ENCODE measurements around the gene DNAJC5.
"Not testable (repeated sequence)": the region's sequence is repeated elsewhere in the genome, so short reads cannot be mapped to it uniquely, and the experiment has no call there.

Gene DNAJC5

GRCh38 chr20:63861981-63862901, 32.7 kb upstream of the DNAJC5 start:
- DNase-seq: no peak

- DNase-seq: no peak
These were observed 31.7 kb upstream of the DNAJC5 start for GRCh38 chr20:63863021-63863797.

- peak; percentile 89 to 94 for DNase-seq
These were observed 31.0 kb upstream of the DNAJC5 start for GRCh38 chr20:63863798-63864544.

GRCh38 chr20:63864545-63864977, 30.4 kb upstream of the DNAJC5 start:
- no peak for DNase-seq

- peak; percentile 98 for DNase-seq
These were observed 29.8 kb upstream of the DNAJC5 start, which contains the start of gene TPD52L2 for GRCh38 chr20:63864978-63865640. Gene TPD52L2, plus strand, starts transcription at chr20:63865270. Its CDS starts 96 bp downstream, at chr20:63865366.

- not testable (repeated sequence) for DNase-seq
These were observed 27.9 kb upstream of the DNAJC5 start for GRCh38 chr20:63867042-63867441.

GRCh38 chr20:63868264-63868663, 26.7 kb upstream of the DNAJC5 start:
- no peak for DNase-seq

- peak; percentile 90 to 92 for DNase-seq
These were observed 21.4 kb upstream of the DNAJC5 start for GRCh38 chr20:63873477-63873971.

- DNase-seq: peak; percentile 51 to 56
These were observed 20.7 kb upstream of the DNAJC5 start for GRCh38 chr20:63874241-63874640.

- no peak for DNase-seq
These were observed 18.4 kb upstream of the DNAJC5 start for GRCh38 chr20:63876489-63877036.

- no peak for DNase-seq
These were observed 17.0 kb upstream of the DNAJC5 start for GRCh38 chr20:63877755-63878470.

GRCh38 chr20:63878899-63879663, 15.8 kb upstream of the DNAJC5 start:
- DNase-seq: no peak

- DNase-seq: not testable (repeated sequence)
These were observed 14.0 kb upstream of the DNAJC5 start for GRCh38 chr20:63880901-63881300.

- DNase-seq: no peak
These were observed 13.3 kb upstream of the DNAJC5 start for GRCh38 chr20:63881451-63882226.

- DNase-seq: no peak
These were observed 12.4 kb upstream of the DNAJC5 start for GRCh38 chr20:63882257-63883200.

GRCh38 chr20:63883201-63883593, 11.7 kb upstream of the DNAJC5 start:
- no peak for DNase-seq

- no peak for DNase-seq
These were observed 10.2 kb upstream of the DNAJC5 start for GRCh38 chr20:63884506-63885263.

Measured in inflammatory macrophage treated with lipopolysaccharide for 1 hour (primary cell).